HEK293 (cell line): Measurements from ENCODE around the gene TAS2R40.

ENCODE experiments used
- BCL11A ChIP-seq: fragments of 450-650 bp; formaldehyde crosslinking; IDR thresholded peaks from 2 replicates; pipeline ENCODE4 v1.5.1; 2016; ENCODE audit warnings: low read depth, missing biosample characterization, missing genetic modification characterization
- HOXA7 ChIP-seq: sonication (generic); formaldehyde crosslinking; IDR thresholded peaks from 2 replicates; pipeline ENCODE4 v1.8.1; 2022; ENCODE audit warnings: missing genetic modification reagents, borderline replicate concordance
- KLF1 ChIP-seq: fragments of 450-650 bp; formaldehyde crosslinking; IDR thresholded peaks from 2 replicates; pipeline ENCODE4 v1.5.1; 2016; ENCODE audit warnings: missing biosample characterization, missing genetic modification characterization
- SP2 ChIP-seq: fragments of 450-650 bp; formaldehyde crosslinking; IDR thresholded peaks from 2 replicates; pipeline ENCODE4 v1.5.1; 2016; ENCODE audit warnings: missing biosample characterization, missing genetic modification characterization
- TSHZ1 ChIP-seq: fragments of 450-650 bp; formaldehyde crosslinking; IDR thresholded peaks from 2 replicates; pipeline ENCODE4 v1.5.1; 2016; ENCODE audit warnings: missing biosample characterization, missing genetic modification characterization, borderline replicate concordance
- WT1 ChIP-seq: fragments of 450-650 bp; formaldehyde crosslinking; IDR thresholded peaks from 2 replicates; pipeline ENCODE4 v1.5.1; 2016; ENCODE audit warnings: missing biosample characterization, missing genetic modification characterization
- YY2 ChIP-seq: fragments of 450-650 bp; formaldehyde crosslinking; IDR thresholded peaks from 2 replicates; pipeline ENCODE4 v1.5.1; 2016; ENCODE audit warnings: missing biosample characterization, missing genetic modification characterization
- ZBTB20 ChIP-seq: fragments of 450-650 bp; formaldehyde crosslinking; IDR thresholded peaks from 2 replicates; pipeline ENCODE4 v1.5.1; 2016; ENCODE audit warnings: missing biosample characterization, missing genetic modification characterization
- ZBTB44 ChIP-seq: fragments of 450-650 bp; IDR thresholded peaks from 2 replicates; pipeline ENCODE4 v1.5.1; 2018; ENCODE audit warnings: missing biosample characterization, mild to moderate bottlenecking, missing genetic modification characterization
- ZIC2 ChIP-seq: fragments of 450-650 bp; formaldehyde crosslinking; IDR thresholded peaks from 2 replicates; pipeline ENCODE4 v1.5.1; 2016; ENCODE audit warnings: missing biosample characterization, missing genetic modification characterization
- ZNF510 ChIP-seq: fragments of 450-650 bp; formaldehyde crosslinking; IDR thresholded peaks from 2 replicates; pipeline ENCODE4 v1.5.1; 2018; ENCODE audit warnings: mild to moderate bottlenecking, missing genetic modification characterization, missing biosample characterization; ENCODE audit not compliant: insufficient replicate concordance
- ZNF585B ChIP-seq: fragments of 450-650 bp; formaldehyde crosslinking; IDR thresholded peaks from 2 replicates; pipeline ENCODE4 v1.5.1; 2016; ENCODE audit warnings: missing biosample characterization, missing genetic modification characterization
- ZNF621 ChIP-seq: fragments of 450-650 bp; formaldehyde crosslinking; IDR thresholded peaks from 2 replicates; pipeline ENCODE4 v1.5.1; 2017; ENCODE audit warnings: missing biosample characterization, missing genetic modification characterization
- ZNF660 ChIP-seq: fragments of 450-650 bp; IDR thresholded peaks from 2 replicates; pipeline ENCODE4 v1.5.1; 2018; ENCODE audit warnings: missing biosample characterization, mild to moderate bottlenecking, missing genetic modification characterization
- ZNF830 ChIP-seq: fragments of 450-650 bp; IDR thresholded peaks from 2 replicates; pipeline ENCODE4 v1.5.0; 2018; ENCODE audit warnings: missing biosample characterization, missing genetic modification characterization, low read depth, mild to moderate bottlenecking, moderate library complexity
- ZSCAN18 ChIP-seq: fragments of 450-650 bp; formaldehyde crosslinking; IDR thresholded peaks from 2 replicates; pipeline ENCODE4 v1.5.1; 2016; ENCODE audit warnings: missing biosample characterization, missing genetic modification characterization
- TF ChIP-seq, protein P1 (sequence below): fragments of 450-650 bp; formaldehyde crosslinking; IDR thresholded peaks from 2 replicates; pipeline ENCODE4 v1.5.1; 2016; ENCODE audit warnings: missing biosample characterization, missing genetic modification characterization
- TF ChIP-seq, protein P2 (sequence below): fragments of 450-650 bp; formaldehyde crosslinking; IDR thresholded peaks from 2 replicates; pipeline ENCODE4 v1.5.1; 2016; ENCODE audit warnings: missing biosample characterization, missing genetic modification characterization
- TF ChIP-seq, protein P3 (sequence below): fragments of 450-650 bp; formaldehyde crosslinking; conservative IDR thresholded peaks from 2 replicates; pipeline ENCODE4 v1.5.1; 2016; ENCODE audit warnings: low read depth, missing biosample characterization, missing genetic modification characterization

TAS2R40 gene

DNA sequence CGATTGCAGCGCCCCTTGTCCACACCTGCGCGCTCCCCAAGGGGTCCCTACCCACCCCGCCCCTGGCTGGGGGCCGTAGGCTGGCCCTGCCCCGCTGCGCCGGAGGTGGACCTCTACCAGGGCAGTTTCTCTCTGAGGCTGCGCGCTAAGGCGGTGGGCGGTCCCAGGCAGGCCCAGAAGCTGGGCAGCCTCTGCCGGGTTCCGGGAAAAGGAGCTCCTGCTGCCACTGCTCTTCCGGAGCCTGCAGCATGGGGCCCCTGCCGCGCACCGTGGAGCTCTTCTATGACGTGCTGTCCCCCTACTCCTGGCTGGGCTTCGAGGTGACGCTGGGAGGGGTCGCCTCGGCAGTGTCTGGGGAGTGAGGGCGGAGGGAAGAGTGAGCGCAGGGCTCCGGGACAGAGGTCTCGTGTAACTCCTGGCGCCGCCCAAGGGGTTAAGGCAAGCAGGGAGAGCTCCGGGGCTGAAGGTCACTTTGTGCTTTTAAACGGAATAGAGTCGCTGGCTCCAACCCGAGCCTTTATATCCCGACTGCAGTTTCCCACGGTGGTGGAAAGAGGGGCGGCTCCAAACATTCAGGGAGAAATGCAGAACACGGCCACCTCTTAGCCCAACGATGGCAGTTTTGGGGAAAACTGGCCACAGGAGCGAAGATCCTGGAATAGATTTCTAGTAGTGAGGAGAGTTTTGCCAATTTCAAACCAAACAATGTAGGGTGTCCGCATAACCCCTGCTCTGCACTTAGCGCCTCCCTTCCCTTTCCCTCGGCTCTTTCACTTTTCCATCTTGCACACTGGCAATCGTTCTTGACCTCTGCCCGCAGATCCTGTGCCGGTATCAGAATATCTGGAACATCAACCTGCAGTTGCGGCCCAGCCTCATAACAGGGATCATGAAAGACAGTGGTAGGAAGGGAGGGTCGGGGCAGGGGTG lies 41.7 kb downstream of the TAS2R40 start, which contains the start of gene GSTK1 (continued):
- TF ChIP-seq, protein P1, sequence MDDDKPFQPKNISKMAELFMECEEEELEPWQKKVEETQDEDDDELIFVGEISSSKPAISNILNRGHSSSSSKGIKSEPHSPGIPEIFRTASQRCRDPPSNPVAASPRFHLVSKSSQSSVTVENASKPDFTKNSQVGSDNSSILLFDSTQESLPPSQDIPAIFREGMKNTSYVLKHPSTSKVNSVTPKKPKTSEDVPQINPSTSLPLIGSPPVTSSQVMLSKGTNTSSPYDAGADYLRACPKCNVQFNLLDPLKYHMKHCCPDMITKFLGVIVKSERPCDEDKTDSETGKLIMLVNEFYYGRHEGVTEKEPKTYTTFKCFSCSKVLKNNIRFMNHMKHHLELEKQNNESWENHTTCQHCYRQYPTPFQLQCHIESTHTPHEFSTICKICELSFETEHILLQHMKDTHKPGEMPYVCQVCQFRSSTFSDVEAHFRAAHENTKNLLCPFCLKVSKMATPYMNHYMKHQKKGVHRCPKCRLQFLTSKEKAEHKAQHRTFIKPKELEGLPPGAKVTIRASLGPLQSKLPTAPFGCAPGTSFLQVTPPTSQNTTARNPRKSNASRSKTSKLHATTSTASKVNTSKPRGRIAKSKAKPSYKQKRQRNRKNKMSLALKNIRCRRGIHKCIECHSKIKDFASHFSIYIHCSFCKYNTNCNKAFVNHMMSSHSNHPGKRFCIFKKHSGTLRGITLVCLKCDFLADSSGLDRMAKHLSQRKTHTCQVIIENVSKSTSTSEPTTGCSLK (tag by site-specific recombination), result no peak
- TF ChIP-seq ZNF830 (tag by site-specific recombination), result no peak
- peak; percentile 87 for TF ChIP-seq ZIC2 (tag by site-specific recombination)
- TF ChIP-seq, protein P2, sequence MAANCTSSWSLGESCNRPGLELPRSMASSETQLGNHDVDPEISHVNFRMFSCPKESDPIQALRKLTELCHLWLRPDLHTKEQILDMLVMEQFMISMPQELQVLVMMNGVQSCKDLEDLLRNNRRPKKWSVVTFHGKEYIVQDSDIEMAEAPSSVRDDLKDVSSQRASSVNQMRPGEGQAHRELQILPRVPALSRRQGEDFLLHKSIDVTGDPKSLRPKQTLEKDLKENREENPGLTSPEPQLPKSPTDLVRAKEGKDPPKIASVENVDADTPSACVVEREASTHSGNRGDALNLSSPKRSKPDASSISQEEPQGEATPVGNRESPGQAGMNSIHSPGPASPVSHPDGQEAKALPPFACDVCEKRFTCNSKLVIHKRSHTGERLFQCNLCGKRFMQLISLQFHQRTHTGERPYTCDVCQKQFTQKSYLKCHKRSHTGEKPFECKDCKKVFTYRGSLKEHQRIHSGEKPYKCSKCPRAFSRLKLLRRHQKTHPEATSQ, result no peak
- TF ChIP-seq ZBTB44, result no peak
- no peak for TF ChIP-seq ZNF585B (tag by site-specific recombination)
- TF ChIP-seq ZSCAN18 (tag by site-specific recombination), result no peak
- TF ChIP-seq ZNF510 (tag by site-specific recombination), result no peak
- TF ChIP-seq SP2, result peak; percentile 88
- TF ChIP-seq HOXA7, result no peak
- TF ChIP-seq BCL11A, result no peak
- TF ChIP-seq, protein P3, sequence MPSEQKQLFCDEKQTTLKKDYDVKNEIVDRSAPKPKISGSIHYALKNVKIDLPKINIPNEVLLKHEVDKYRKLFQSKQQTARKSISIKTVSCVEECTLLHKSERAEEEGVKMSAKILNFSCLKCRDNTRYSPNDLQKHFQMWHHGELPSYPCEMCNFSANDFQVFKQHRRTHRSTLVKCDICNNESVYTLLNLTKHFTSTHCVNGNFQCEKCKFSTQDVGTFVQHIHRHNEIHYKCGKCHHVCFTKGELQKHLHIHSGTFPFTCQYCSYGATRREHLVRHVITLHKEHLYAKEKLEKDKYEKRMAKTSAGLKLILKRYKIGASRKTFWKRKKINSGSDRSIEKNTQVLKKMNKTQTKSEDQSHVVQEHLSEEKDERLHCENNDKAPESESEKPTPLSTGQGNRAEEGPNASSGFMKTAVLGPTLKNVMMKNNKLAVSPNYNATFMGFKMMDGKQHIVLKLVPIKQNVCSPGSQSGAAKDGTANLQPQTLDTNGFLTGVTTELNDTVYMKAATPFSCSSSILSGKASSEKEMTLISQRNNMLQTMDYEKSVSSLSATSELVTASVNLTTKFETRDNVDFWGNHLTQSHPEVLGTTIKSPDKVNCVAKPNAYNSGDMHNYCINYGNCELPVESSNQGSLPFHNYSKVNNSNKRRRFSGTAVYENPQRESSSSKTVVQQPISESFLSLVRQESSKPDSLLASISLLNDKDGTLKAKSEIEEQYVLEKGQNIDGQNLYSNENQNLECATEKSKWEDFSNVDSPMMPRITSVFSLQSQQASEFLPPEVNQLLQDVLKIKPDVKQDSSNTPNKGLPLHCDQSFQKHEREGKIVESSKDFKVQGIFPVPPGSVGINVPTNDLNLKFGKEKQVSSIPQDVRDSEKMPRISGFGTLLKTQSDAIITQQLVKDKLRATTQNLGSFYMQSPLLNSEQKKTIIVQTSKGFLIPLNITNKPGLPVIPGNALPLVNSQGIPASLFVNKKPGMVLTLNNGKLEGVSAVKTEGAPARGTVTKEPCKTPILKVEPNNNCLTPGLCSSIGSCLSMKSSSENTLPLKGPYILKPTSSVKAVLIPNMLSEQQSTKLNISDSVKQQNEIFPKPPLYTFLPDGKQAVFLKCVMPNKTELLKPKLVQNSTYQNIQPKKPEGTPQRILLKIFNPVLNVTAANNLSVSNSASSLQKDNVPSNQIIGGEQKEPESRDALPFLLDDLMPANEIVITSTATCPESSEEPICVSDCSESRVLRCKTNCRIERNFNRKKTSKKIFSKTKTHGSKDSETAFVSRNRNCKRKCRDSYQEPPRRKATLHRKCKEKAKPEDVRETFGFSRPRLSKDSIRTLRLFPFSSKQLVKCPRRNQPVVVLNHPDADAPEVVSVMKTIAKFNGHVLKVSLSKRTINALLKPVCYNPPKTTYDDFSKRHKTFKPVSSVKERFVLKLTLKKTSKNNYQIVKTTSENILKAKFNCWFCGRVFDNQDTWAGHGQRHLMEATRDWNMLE (tag by site-specific recombination), result peak; percentile 34
- no peak for TF ChIP-seq WT1 (tag by site-specific recombination)
- TF ChIP-seq ZNF621, result no peak
- TF ChIP-seq ZNF660 (tag by site-specific recombination), result 0 out of 2 replicates have a peak, but pooled peaks have one; percentile 59
- TF ChIP-seq TSHZ1 (tag by site-specific recombination), result no peak
- 0 out of 2 replicates have a peak, but pooled peaks have one; percentile 25 for TF ChIP-seq KLF1 (tag by site-specific recombination)
- no peak for TF ChIP-seq YY2
- peak; percentile 95 for TF ChIP-seq ZBTB20 (tag by site-specific recombination)
